Neutrophil (primary cell): ENCODE measurements around the gene HERC4.
"Not testable (repeated sequence)": the region's sequence is repeated elsewhere in the genome, so short reads cannot be mapped to it uniquely, and the experiment has no call there.

Experiments
- H3K27ac ChIP-seq: fragments of 200-600 bp; sonication (generic); 2 replicates; pipeline ENCODE4 v1.5.1; 2016; ENCODE audit warnings: mild to moderate bottlenecking, moderate library complexity
- H3K27me3 ChIP-seq: fragments of 200-600 bp; sonication (generic); 2 replicates; pipeline ENCODE4 v1.6.0; 2016; ENCODE audit warnings: mild to moderate bottlenecking
- H3K36me3 ChIP-seq: fragments of 200-600 bp; sonication (generic); 2 replicates; pipeline ENCODE4 v1.5.1; 2017
- H3K4me1 ChIP-seq, 2 experiments: fragments of 200-600 bp in 1 of 2; sonication (generic) in 1 of 2; 1 replicate in 1 of 2; 2 replicates in 1 of 2; pipeline versions ENCODE4 v1.5.1 to v1.6.1; 2013 to 2016; ENCODE audit warnings: low read depth in 1 of 2, low read length in 1 of 2, mild to moderate bottlenecking in 1 of 2, moderate library complexity in 1 of 2; ENCODE audit not compliant: control insufficient read depth in 1 of 2, insufficient read depth in 1 of 2
- H3K4me3 ChIP-seq, 2 experiments: fragments of 200-600 bp in 1 of 2; sonication (generic) in 1 of 2; 1 replicate in 1 of 2; 2 replicates in 1 of 2; pipeline ENCODE4 v1.5.1; 2013 to 2016; ENCODE audit warnings: low read depth in 1 of 2, low read length in 1 of 2, mild to moderate bottlenecking in 1 of 2, moderate library complexity in 1 of 2
- H3K9me3 ChIP-seq: fragments of 200-600 bp; sonication (generic); 2 replicates; pipeline ENCODE4 v1.5.1; 2016
- TF ChIP-seq, protein P1 (sequence below): fragments of 200-600 bp; sonication (generic); IDR thresholded peaks from 2 replicates; pipeline ENCODE4 v1.5.1; 2016; ENCODE audit warnings: antibody characterized with exemption

Gene HERC4

DNA sequence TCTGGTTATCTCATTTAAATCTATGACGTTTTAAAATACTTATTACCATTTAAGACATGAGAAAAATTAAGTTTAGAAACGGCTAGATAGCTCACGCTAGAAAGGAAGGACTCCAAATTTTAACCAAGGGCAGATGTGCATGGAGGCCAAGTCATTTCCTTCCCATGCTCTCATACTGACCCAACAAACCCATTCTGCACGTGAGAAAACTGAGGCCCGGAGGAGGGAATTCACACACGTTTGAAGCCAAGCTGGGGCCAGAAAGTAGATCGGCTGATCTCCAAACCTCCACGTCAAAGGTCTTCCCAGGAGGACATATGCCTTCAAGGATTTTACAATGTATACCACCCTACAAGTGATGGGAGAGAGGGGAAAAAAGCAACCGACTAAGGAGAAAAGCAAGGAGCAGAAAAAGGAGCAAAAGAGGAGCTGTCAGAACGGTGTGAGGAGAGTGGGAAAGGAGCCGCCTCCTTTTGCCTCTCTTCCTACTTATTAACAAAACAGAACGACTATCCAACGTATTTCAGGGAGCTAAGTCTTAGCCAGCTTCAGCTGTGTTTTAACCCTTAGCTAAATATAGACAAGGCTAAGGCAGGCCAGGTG lies 191.3 kb downstream of the HERC4 start:
- Histone ChIP-seq H3K4me3 (peak overlapping the region; percentile 84 to 86), H3K9me3 (no peaks in the 10 kb centered on the region), H3K4me1 (peaks cover 22 to 27% of the 10 kb centered on the region in 2 experiments), H3K36me3 (peaks cover 20% of the 10 kb centered on the region), H3K27me3 (no peaks in the 10 kb centered on the region), H3K27ac (peak overlapping the region; percentile 98)
- TF ChIP-seq, protein P1, sequence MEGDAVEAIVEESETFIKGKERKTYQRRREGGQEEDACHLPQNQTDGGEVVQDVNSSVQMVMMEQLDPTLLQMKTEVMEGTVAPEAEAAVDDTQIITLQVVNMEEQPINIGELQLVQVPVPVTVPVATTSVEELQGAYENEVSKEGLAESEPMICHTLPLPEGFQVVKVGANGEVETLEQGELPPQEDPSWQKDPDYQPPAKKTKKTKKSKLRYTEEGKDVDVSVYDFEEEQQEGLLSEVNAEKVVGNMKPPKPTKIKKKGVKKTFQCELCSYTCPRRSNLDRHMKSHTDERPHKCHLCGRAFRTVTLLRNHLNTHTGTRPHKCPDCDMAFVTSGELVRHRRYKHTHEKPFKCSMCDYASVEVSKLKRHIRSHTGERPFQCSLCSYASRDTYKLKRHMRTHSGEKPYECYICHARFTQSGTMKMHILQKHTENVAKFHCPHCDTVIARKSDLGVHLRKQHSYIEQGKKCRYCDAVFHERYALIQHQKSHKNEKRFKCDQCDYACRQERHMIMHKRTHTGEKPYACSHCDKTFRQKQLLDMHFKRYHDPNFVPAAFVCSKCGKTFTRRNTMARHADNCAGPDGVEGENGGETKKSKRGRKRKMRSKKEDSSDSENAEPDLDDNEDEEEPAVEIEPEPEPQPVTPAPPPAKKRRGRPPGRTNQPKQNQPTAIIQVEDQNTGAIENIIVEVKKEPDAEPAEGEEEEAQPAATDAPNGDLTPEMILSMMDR: no peak

DNA sequence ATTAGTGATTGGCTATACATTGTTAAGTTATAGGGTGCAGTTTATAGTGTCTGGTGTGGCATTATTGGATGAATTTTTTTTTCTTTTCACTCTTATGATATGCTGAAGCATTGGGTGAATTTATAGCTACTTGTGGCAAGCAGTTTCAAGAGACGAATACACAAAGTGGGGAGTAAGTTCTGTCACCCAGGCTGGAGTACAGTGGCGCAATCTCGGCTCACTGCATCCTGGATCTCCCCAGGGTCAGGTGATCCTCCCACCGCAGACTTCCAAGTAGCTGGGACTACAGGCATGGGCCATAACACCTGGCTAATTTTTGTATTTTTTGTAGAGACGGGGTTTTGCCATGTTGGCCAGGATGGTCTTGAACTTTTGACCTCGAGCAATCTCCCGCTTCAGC lies 196.9 kb downstream of the HERC4 start:
- Histone ChIP-seq H3K36me3 (no peaks in the 10 kb centered on the region), H3K27ac (no peak overlapping the region), H3K9me3 (no peaks in the 10 kb centered on the region), H3K27me3 (no peaks in the 10 kb centered on the region), H3K4me3 (no peak overlapping the region), H3K4me1 (peaks cover 0 to 2% of the 10 kb centered on the region in 2 experiments)
- TF ChIP-seq, protein P1: no peak

DNA sequence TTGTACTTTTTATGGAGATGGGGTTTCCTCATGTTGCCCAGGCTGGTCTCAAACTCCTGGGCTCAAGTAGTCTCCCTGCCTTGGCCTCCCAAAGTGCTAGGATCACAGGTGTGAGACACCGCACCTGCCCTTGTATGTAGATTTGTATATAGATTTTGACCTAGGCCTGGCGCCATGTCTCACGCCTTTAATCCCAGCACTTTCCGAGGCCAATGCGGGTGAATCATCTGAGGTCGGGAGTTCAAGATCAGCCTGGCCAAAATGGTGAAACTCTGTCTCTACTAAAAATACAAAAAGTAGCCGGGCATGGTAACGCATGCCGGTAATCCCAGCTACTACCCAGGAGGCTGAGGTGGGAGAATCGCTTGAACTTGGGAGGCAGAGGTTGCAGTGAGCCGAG lies 197.7 kb downstream of the HERC4 start:
- not testable (repeated sequence) for H3K4me3 ChIP-seq, H3K27ac ChIP-seq, H3K9me3 ChIP-seq, H3K4me1 ChIP-seq, H3K36me3 ChIP-seq, H3K27me3 ChIP-seq

DNA sequence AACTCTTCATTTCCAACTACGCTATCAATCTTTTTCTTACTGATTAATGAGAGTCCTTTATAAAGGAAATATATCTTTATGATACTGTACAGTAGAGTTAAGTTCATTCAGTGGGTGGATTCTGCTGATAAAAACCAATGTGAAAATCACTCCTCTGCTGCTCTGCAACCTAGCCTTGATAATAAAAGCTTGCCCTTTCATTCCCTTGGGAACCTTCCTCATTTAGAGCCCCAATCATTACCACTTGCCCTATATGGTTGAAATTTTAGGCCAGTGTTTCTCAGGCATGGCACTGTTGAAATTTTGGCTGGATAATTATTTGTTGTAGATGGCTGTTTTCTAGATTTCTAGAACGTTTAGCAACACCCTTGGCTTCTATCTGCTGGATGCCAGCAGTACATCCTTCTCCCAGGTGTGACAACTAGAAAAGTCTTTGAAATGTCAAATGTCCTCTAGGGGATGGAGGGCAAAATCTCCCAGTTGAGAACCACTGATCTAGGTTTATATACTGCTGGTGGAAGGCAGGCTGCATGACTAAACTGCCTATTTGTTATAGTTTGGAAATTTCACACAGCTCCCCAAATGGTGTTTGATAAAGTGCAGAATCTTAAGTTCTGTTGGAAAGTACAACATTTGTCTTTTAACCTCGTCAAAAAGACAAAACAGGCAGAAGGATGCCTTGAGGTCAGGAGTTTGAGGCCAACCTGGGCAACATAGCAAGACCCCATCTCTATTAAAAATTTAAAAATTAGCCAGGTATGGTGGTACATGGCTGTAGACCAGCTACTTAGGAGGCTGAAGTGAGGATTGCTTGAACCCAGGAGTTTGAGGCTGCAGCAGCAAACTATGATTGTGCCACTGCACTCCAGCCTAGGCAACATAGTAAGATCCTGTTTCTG lies 199.5 kb downstream of the HERC4 start:
- Histone ChIP-seq H3K27ac (no peak overlapping the region), H3K36me3 (no peaks in the 10 kb centered on the region), H3K4me1 (no peaks in the 10 kb centered on the region), H3K27me3 (no peaks in the 10 kb centered on the region), H3K4me3 (no peak overlapping the region), H3K9me3 (no peaks in the 10 kb centered on the region)
- TF ChIP-seq, protein P1: no peak
